Measurements from ENCODE around the gene LAMC3. TPM values are rescaled to one million over a fixed set of nuclear protein-coding genes. Genes with fewer than 3 reads are reported as not detected.

LAMC3 gene
- total RNA-seq, 2 experiments from 2014 or later, result 0.19 to 2.2 TPM

- Histone ChIP-seq H4K20me1 (ENCODE audit: insufficient read depth, low read length) (no peaks in the 10 kb centered on the region), H3K9me3 (ENCODE audit: low read length) (no peaks in the 10 kb centered on the region), H3K4me3 (ENCODE audit: low read depth, low read length, poor library complexity, severe bottlenecking) (no peak overlapping the region), H3K9me2 (ENCODE audit: insufficient read depth, low read length) (no peaks in the 10 kb centered on the region), H2AFZ (ENCODE audit: low read length) (no peak overlapping the region), H3K4me2 (ENCODE audit: low read length) (no peak overlapping the region), H3K4me1 (ENCODE audit: insufficient read depth, low read length, poor library complexity, severe bottlenecking) (no peaks in the 10 kb centered on the region), H3K36me3 (ENCODE audit: insufficient read depth, low read length) (no peaks in the 10 kb centered on the region), H3K79me2 (ENCODE audit: insufficient read depth, low read depth, low read length) (no peaks in the 10 kb centered on the region), H3K27ac (ENCODE audit: low read depth, low read length, poor library complexity, severe bottlenecking) (no peak overlapping the region)
- BruUV-seq (replicated peaks), result no TSS peak
- TF ChIP-seq CTCF (conservative IDR thresholded peaks at IDR 0.05; ENCODE audit: low read length) (0 out of 2 replicates have a peak, but pooled peaks have one; percentile 39), EZH2phosphoT487 (IDR thresholded peaks at IDR 0.05; ENCODE audit: borderline replicate concordance, low read depth, low read length) (no peak)
- ChIA-PET CTCF (ENCODE audit: unreplicated experiment) (no interaction called here), POLR2A (no interaction called here)
- DNase-seq (ENCODE audit: low spot score), result no peak
- intact Hi-C loops (cut with micrococcal nuclease; ENCODE audit: unreplicated experiment), result no loop called here
Observed at GRCh38 chr9:131018621-131019020, 9.6 kb downstream of the LAMC3 start.

DNA sequence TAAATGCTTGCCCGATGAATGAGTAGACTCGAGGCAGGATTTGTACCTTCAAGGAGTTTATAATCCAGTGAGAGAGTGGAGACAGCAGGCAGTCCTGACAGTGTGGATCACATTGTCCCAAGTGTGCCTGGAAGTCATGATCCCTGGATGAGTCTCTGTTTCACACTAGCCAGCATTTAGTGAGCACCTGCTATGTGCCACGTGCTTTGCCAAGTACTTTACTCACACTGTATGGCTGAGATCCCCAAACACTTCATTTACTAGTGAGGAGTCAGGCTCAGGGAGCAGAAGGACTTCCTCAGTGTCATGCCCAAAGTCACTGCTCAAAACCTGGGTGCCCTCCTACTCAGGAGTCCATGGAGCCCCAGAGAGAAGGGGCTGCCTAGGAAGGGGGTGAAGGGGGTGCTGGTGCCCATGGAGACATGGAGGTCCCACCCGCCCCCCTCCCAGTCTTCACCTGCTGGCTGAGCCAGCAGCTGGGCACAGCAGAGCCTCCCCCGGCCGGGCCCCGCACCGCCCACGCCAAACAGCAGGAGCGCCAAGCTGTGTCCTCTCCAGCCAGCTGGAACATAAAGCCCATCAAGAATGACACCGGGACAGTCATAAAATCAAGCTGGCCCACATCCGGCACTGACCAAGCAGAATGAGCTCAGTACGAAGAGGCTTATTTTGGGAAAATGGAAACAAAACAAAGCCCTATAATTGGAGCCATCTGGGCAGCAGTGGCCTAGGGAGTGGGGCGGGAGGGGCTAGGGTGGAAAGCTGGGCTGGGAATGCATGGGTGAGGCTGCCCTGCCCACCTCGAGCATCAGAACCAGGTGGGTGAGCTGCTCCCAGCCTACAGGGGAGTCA lies 10.6 kb downstream of the LAMC3 start:
- H2AFZ ChIP-seq (ENCODE audit: low read length), result no peak overlapping the region
- ChIA-PET CTCF (ENCODE audit: unreplicated experiment) (no interaction called here), POLR2A (interaction anchor here (0.7 to 1.0 kb wide), 3 partner anchors 12 to 24 kb away, joined by 3 to 5 read pairs (median 3); no protein-coding TSS in a partner anchor)
- no peaks in the 10 kb centered on the region for H3K36me3 ChIP-seq (ENCODE audit: insufficient read depth, low read length)
- no peak overlapping the region for H3K27ac ChIP-seq (ENCODE audit: low read depth, low read length, poor library complexity, severe bottlenecking)
- no peak for DNase-seq (ENCODE audit: low spot score)
- H3K9me3 ChIP-seq (ENCODE audit: low read length), result no peaks in the 10 kb centered on the region
- no peaks in the 10 kb centered on the region for H3K79me2 ChIP-seq (ENCODE audit: insufficient read depth, low read depth, low read length)
- no peaks in the 10 kb centered on the region for H4K20me1 ChIP-seq (ENCODE audit: insufficient read depth, low read length)
- intact Hi-C loops (cut with micrococcal nuclease; ENCODE audit: unreplicated experiment), result no loop called here
- no peak overlapping the region for H3K4me3 ChIP-seq (ENCODE audit: low read depth, low read length, poor library complexity, severe bottlenecking)
- no peak overlapping the region for H3K4me2 ChIP-seq (ENCODE audit: low read length)
- no peaks in the 10 kb centered on the region for H3K9me2 ChIP-seq (ENCODE audit: insufficient read depth, low read length)
- BruUV-seq (replicated peaks), result no TSS peak
- no peaks in the 10 kb centered on the region for H3K4me1 ChIP-seq (ENCODE audit: insufficient read depth, low read length, poor library complexity, severe bottlenecking)
- no peak for TF ChIP-seq EZH2phosphoT487 (IDR thresholded peaks at IDR 0.05; ENCODE audit: borderline replicate concordance, low read depth, low read length)
- no peak for TF ChIP-seq CTCF (conservative IDR thresholded peaks at IDR 0.05; ENCODE audit: low read length)

DNA sequence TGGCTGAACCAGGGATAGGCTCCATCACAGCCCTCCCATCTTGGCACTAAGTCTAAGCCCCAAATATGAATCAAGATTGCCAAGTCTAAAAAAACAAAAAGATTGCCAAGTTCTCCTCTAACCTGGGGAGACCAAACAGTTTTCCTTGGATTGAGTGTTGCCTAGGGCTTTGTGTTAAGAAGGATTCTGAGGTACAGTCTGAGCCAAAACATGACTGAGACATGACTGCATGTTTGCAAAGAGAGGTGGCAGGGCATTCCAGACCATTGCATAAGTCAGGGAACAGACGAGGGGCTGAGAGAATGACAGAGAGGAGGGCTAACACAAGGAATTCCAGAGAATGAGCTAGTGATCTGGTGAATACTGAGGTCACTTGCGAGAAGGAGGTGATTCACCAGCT lies 11.4 kb downstream of the LAMC3 start:
- Histone ChIP-seq H3K27ac (ENCODE audit: low read depth, low read length, poor library complexity, severe bottlenecking) (no peak overlapping the region), H3K4me3 (ENCODE audit: low read depth, low read length, poor library complexity, severe bottlenecking) (no peak overlapping the region), H3K36me3 (ENCODE audit: insufficient read depth, low read length) (no peaks in the 10 kb centered on the region), H3K4me1 (ENCODE audit: insufficient read depth, low read length, poor library complexity, severe bottlenecking) (no peaks in the 10 kb centered on the region), H2AFZ (ENCODE audit: low read length) (no peak overlapping the region), H4K20me1 (ENCODE audit: insufficient read depth, low read length) (no peaks in the 10 kb centered on the region), H3K9me3 (ENCODE audit: low read length) (no peaks in the 10 kb centered on the region), H3K4me2 (ENCODE audit: low read length) (no peak overlapping the region), H3K79me2 (ENCODE audit: insufficient read depth, low read depth, low read length) (no peaks in the 10 kb centered on the region), H3K9me2 (ENCODE audit: insufficient read depth, low read length) (no peaks in the 10 kb centered on the region)
- ChIA-PET CTCF (ENCODE audit: unreplicated experiment) (no interaction called here), POLR2A (interaction anchor here (1.0 kb wide), 2 partner anchors 12 to 23 kb away, joined by 3 read pairs; no protein-coding TSS in a partner anchor)
- TF ChIP-seq CTCF (conservative IDR thresholded peaks at IDR 0.05; ENCODE audit: low read length) (no peak), EZH2phosphoT487 (IDR thresholded peaks at IDR 0.05; ENCODE audit: borderline replicate concordance, low read depth, low read length) (no peak)
- intact Hi-C loops (cut with micrococcal nuclease; ENCODE audit: unreplicated experiment), result no loop called here
- BruUV-seq (replicated peaks), result no TSS peak
- no peak for DNase-seq (ENCODE audit: low spot score)
